ENCODE measurements around the gene SGCE.

Gene SGCE

GRCh38 chr7:94575646-94576045 lies 80.3 kb downstream of the SGCE start:
- DNase-seq: no peak

GRCh38 chr7:94571816-94572215 lies 84.1 kb downstream of the SGCE start:
- DNase-seq: no peak

- DNase-seq: no peak
Measured at GRCh38 chr7:94567396-94567795, 88.5 kb downstream of the SGCE start.

GRCh38 chr7:94565247-94565894 lies 90.6 kb downstream of the SGCE start:
- DNase-seq: no peak

- DNase-seq: no peak
Measured at GRCh38 chr7:94562525-94562924, 93.4 kb downstream of the SGCE start.

- no peak for DNase-seq
Measured at GRCh38 chr7:94561841-94562514, 94.0 kb downstream of the SGCE start.

- DNase-seq: no peak
Measured at GRCh38 chr7:94559972-94560371, 96.0 kb downstream of the SGCE start.

- DNase-seq: no peak
Measured at GRCh38 chr7:94557215-94557614, 98.7 kb downstream of the SGCE start.

- no peak for DNase-seq
Measured at GRCh38 chr7:94556028-94556427, 99.9 kb downstream of the SGCE start.

GRCh38 chr7:94547126-94547525 lies 108.8 kb downstream of the SGCE start:
- no peak for DNase-seq

GRCh38 chr7:94540428-94540827 lies 115.5 kb downstream of the SGCE start:
- DNase-seq: no peak
